Liver (tissue), 9 donors: ENCODE data around the gene LMX1B. TPM values are rescaled to one million over a fixed set of nuclear protein-coding genes. Genes with fewer than 3 reads are reported as not detected.
"Not testable (repeated sequence)": the region's sequence is repeated elsewhere in the genome, so short reads cannot be mapped to it uniquely, and the experiment has no call there.

ENCODE experiments used
- DNase-seq: peaks from one replicate; pipeline ENCODE4 v3.0.0-alpha.2; 2017; ENCODE audit warnings: low spot score
- H3K27ac ChIP-seq, 2 donors: one replicate each; pipeline ENCODE4 v1.7.0; 2013; ENCODE audit warnings: inconsistent platforms in 2 of 2, low read length in 2 of 2, control low read depth in 1 of 2, low read depth in 1 of 2, mild to moderate bottlenecking in 1 of 2
- H3K27me3 ChIP-seq, 4 donors: one replicate each; pipeline versions ENCODE4 v1.6.1 to v1.7.0; 2013; ENCODE audit warnings: low read length in 3 of 4, inconsistent platforms in 1 of 4, mild to moderate bottlenecking in 1 of 4, moderate library complexity in 1 of 4; ENCODE audit not compliant: control insufficient read depth in 4 of 4, insufficient read depth in 4 of 4
- H3K36me3 ChIP-seq, 4 donors: one replicate each; pipeline versions ENCODE4 v1.6.1 to v1.7.0; 2013; ENCODE audit warnings: low read length in 3 of 4, mild to moderate bottlenecking in 3 of 4, low read depth in 1 of 4, moderate library complexity in 1 of 4; ENCODE audit not compliant: control insufficient read depth in 4 of 4, insufficient read depth in 3 of 4
- H3K4me1 ChIP-seq, 4 donors: one replicate each; pipeline versions ENCODE4 v1.6.1 to v1.7.0; 2013; ENCODE audit warnings: low read length in 3 of 4, mild to moderate bottlenecking in 3 of 4, moderate library complexity in 1 of 4; ENCODE audit not compliant: control insufficient read depth in 4 of 4, insufficient read depth in 4 of 4
- H3K4me3 ChIP-seq, 3 donors: one replicate each; pipeline versions ENCODE4 v1.6.1 to v1.7.0; 2013; ENCODE audit warnings: low read length in 3 of 3, control low read depth in 1 of 3, low read depth in 1 of 3, mild to moderate bottlenecking in 1 of 3
- H3K9ac ChIP-seq, 2 donors: one replicate each; pipeline ENCODE4 v1.7.0; 2013; ENCODE audit warnings: low read length in 2 of 2, mild to moderate bottlenecking in 2 of 2, moderate library complexity in 2 of 2, control low read depth in 1 of 2, low read depth in 1 of 2
- H3K9me3 ChIP-seq, 4 donors: one replicate each; pipeline versions ENCODE4 v1.6.1 to v1.7.0; 2013; ENCODE audit warnings: low read length in 3 of 4; ENCODE audit not compliant: control insufficient read depth in 4 of 4
- ATF3 ChIP-seq: IDR thresholded peaks from 2 replicates; pipeline ENCODE4 v1.6.1; 2016; ENCODE audit warnings: antibody characterized with exemption
- CTCF ChIP-seq: fragments of 150-350 bp; IDR thresholded peaks from 2 replicates; pipeline ENCODE4 v1.5.1; 2017; ENCODE audit warnings: improper control_type of control experiment, low read depth, low read length; ENCODE audit not compliant: missing input control
- EGR1 ChIP-seq, 2 donors: IDR thresholded peaks; 2 replicates each; pipeline ENCODE4 v1.6.1; 2016 to 2018; ENCODE audit warnings: antibody characterized with exemption in 2 of 2, low read depth in 2 of 2
- FOXA1 ChIP-seq: IDR thresholded peaks from 2 replicates; pipeline ENCODE4 v1.6.1; 2016; ENCODE audit warnings: antibody characterized with exemption
- FOXA2 ChIP-seq: IDR thresholded peaks from 2 replicates; pipeline ENCODE4 v1.6.1; 2016; ENCODE audit warnings: antibody characterized with exemption
- GABPA ChIP-seq, 2 donors: IDR thresholded peaks in 1 of 2; conservative IDR thresholded peaks in 1 of 2; 2 replicates each; pipeline ENCODE4 v1.6.1; 2016; ENCODE audit warnings: antibody characterized with exemption in 2 of 2, mild to moderate bottlenecking in 1 of 2, moderate library complexity in 1 of 2
- HNF4A ChIP-seq, 2 donors: conservative IDR thresholded peaks; 2 replicates each; pipeline ENCODE4 v1.6.1; 2016; ENCODE audit warnings: antibody characterized with exemption in 2 of 2, mild to moderate bottlenecking in 2 of 2
- HNF4G ChIP-seq: IDR thresholded peaks from 2 replicates; pipeline ENCODE4 v1.6.1; 2016; ENCODE audit warnings: antibody characterized with exemption
- JUND ChIP-seq, 2 donors: IDR thresholded peaks; 2 replicates each; pipeline ENCODE4 v1.6.1; 2016; ENCODE audit warnings: antibody characterized with exemption in 2 of 2
- MAX ChIP-seq: IDR thresholded peaks from 2 replicates; pipeline ENCODE4 v1.6.1; 2016; ENCODE audit warnings: antibody characterized with exemption
- NR2F2 ChIP-seq: IDR thresholded peaks from 2 replicates; pipeline ENCODE4 v1.6.1; 2016; ENCODE audit warnings: antibody characterized with exemption
- RAD21 ChIP-seq, 2 donors: IDR thresholded peaks; 2 replicates each; pipeline ENCODE4 v1.6.1; 2016; ENCODE audit warnings: antibody characterized with exemption in 2 of 2, mild to moderate bottlenecking in 2 of 2
- REST ChIP-seq: IDR thresholded peaks from 2 replicates; pipeline ENCODE4 v1.6.1; 2016; ENCODE audit warnings: antibody characterized with exemption, mild to moderate bottlenecking
- RXRA ChIP-seq, 2 donors: IDR thresholded peaks; 2 replicates each; pipeline ENCODE4 v1.6.1; 2017 to 2018; ENCODE audit warnings: antibody characterized with exemption in 2 of 2, mild to moderate bottlenecking in 1 of 2
- SP1 ChIP-seq: IDR thresholded peaks from 2 replicates; pipeline ENCODE4 v1.6.1; 2018; ENCODE audit warnings: antibody characterized with exemption, mild to moderate bottlenecking
- TAF1 ChIP-seq: conservative IDR thresholded peaks from 2 replicates; pipeline ENCODE4 v1.6.1; 2016; ENCODE audit warnings: antibody characterized with exemption, mild to moderate bottlenecking
- YY1 ChIP-seq: IDR thresholded peaks from 2 replicates; pipeline ENCODE4 v1.6.1; 2016; ENCODE audit warnings: antibody characterized with exemption, mild to moderate bottlenecking
- ZBTB33 ChIP-seq: IDR thresholded peaks from 2 replicates; pipeline ENCODE4 v1.6.1; 2016; ENCODE audit warnings: antibody characterized with exemption
- WGBS: extraction: QIAGEN DNeasy Blood & Tissue Kit; methylation state at CpG from one replicate; pipeline ENCODE4 v1.1.7; 2013; 5-methylcytosine and 5-hydroxymethylcytosine counted together
- polyA plus RNA-seq, 2 donors: library from polyadenylated mRNA; stranded (reverse) in 1 of 2; unstranded in 1 of 2; fragments of 200-250 nt in 1 of 2; fragments of >200 nt in 1 of 2; fragmentation: Nextera tagmentation in 1 of 2; extraction: Ambion mirVana in 1 of 2; gene quantifications; one replicate each; pipeline versions ENCODE4 v1.2.1 to v1.2.3, GENCODE V29; 2013 to 2015
- total RNA-seq, 2 donors: library from RNA; depleted of rRNA; stranded (reverse); fragments of >200 nt; gene quantifications; one replicate each; pipeline ENCODE4 v1.2.3, GENCODE V29; 2014
- donor health status: healthy.
- donor health status: healthy.
- donor health status: healthy.
- donor health status: healthy.
- donor health status: healthy.

LMX1B gene
- total and polyA plus RNA-seq, 4 donors = not detected

GRCh38 chr9:126707083-126707482, 93.4 kb downstream of the LMX1B start:
- Histone ChIP-seq H3K4me1 (peaks cover 3 to 4% (median 4%) of the 10 kb centered on the region in 4 donors), H3K36me3 (no peaks in the 10 kb centered on the region), H3K27ac (no peak overlapping the region), H3K4me3 (no peak overlapping the region), H3K27me3 (peaks cover 0 to 17% (median 3%) of the 10 kb centered on the region in 4 donors), H3K9ac (no peak overlapping the region), H3K9me3 (no peaks in the 10 kb centered on the region)
- no peak for TF ChIP-seq FOXA1
- no peak for TF ChIP-seq YY1
- TF ChIP-seq EGR1 (IDR thresholded peaks at IDR 0.05; ENCODE audit: low read depth in 2 of 2) = no peak
- TF ChIP-seq MAX = no peak
- TF ChIP-seq ATF3 = no peak
- TF ChIP-seq TAF1 = no peak
- no peak for TF ChIP-seq CTCF
- TF ChIP-seq ZBTB33 = no peak
- no peak for DNase-seq
- WGBS = 71% methylated on average over 4 of the region's 4 CpGs

- not testable (repeated sequence) for DNase-seq, H3K4me1 ChIP-seq, H3K27ac ChIP-seq, H3K9ac ChIP-seq, H3K4me3 ChIP-seq, H3K9me3 ChIP-seq, H3K36me3 ChIP-seq
- WGBS = 85% methylated on average over 10 of the region's 10 CpGs
- peaks cover 0 to 12% (median 3%) of the 10 kb centered on the region in 4 donors for H3K27me3 ChIP-seq
Observed at GRCh38 chr9:126707712-126708111, 94.0 kb downstream of the LMX1B start.

GRCh38 chr9:126708178-126708577, 94.5 kb downstream of the LMX1B start:
- no peak for DNase-seq
- Histone ChIP-seq H3K9ac (no peak overlapping the region), H3K36me3 (no peaks in the 10 kb centered on the region), H3K4me1 (peaks cover 3 to 4% (median 4%) of the 10 kb centered on the region in 4 donors), H3K4me3 (no peak overlapping the region), H3K27ac (no peak overlapping the region), H3K27me3 (peaks cover 0 to 7% (median 2%) of the 10 kb centered on the region in 4 donors), H3K9me3 (no peaks in the 10 kb centered on the region)
- WGBS = 46% methylated on average over 4 of the region's 4 CpGs
- TF ChIP-seq NR2F2 (no peak), GABPA (IDR thresholded peaks at IDR 0.05 in 1 of 2, conservative IDR thresholded peaks at IDR 0.05 in 1 of 2) (no peak), SP1 (no peak), YY1 (no peak), ATF3 (no peak), REST (no peak), RXRA (IDR thresholded peaks at IDR 0.05) (no peak), FOXA2 (no peak), EGR1 (IDR thresholded peaks at IDR 0.05; ENCODE audit: low read depth in 2 of 2) (no peak), MAX (no peak), FOXA1 (no peak), HNF4G (no peak), TAF1 (no peak), JUND (IDR thresholded peaks at IDR 0.05) (no peak), RAD21 (IDR thresholded peaks at IDR 0.05) (no peak), HNF4A (conservative IDR thresholded peaks at IDR 0.05) (no peak), ZBTB33 (no peak)
